ENCODE results near the gene CTNND2. TPM values are rescaled to one million over a fixed set of nuclear protein-coding genes. Genes with fewer than 3 reads are reported as not detected.
"Not testable (repeated sequence)": the region's sequence is repeated elsewhere in the genome, so short reads cannot be mapped to it uniquely, and the experiment has no call there.

The CTNND2 gene
- total RNA-seq, 1 donor from 2014 or later: 1.1 TPM

GRCh38 chr5:11483630-11484029 is 420.6 kb downstream of the CTNND2 start:
- ATAC-seq (no peak), DNase-seq (ENCODE audit: low spot score) (no peak)

DNA sequence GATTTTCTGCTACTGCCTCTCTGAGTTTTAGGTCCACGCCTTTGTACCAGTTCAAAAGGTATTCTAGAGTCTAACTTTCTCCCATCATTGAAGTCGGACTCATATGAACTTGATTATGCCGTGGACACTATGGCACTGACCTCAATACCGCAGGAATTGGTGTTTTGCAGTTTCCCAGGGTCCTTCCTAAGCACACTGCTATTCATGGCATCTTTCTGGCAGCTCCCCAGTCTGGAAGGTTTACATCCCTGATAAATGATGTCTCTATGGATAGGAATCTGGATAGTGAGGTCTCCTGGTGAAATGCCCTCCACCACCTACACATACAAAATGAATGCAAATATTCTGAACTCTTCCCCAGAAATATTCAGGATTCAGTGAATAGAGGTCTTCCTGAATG is 422.2 kb downstream of the CTNND2 start:
- ATAC-seq (no peak), DNase-seq (ENCODE audit: low spot score) (no peak)

GRCh38 chr5:11477786-11478185 is 426.5 kb downstream of the CTNND2 start:
- ATAC-seq: no peak
- DNase-seq (ENCODE audit: low spot score): no peak

GRCh38 chr5:11476866-11477265 is 427.4 kb downstream of the CTNND2 start:
- DNase-seq (ENCODE audit: low spot score): no peak
- ATAC-seq: no peak

DNA sequence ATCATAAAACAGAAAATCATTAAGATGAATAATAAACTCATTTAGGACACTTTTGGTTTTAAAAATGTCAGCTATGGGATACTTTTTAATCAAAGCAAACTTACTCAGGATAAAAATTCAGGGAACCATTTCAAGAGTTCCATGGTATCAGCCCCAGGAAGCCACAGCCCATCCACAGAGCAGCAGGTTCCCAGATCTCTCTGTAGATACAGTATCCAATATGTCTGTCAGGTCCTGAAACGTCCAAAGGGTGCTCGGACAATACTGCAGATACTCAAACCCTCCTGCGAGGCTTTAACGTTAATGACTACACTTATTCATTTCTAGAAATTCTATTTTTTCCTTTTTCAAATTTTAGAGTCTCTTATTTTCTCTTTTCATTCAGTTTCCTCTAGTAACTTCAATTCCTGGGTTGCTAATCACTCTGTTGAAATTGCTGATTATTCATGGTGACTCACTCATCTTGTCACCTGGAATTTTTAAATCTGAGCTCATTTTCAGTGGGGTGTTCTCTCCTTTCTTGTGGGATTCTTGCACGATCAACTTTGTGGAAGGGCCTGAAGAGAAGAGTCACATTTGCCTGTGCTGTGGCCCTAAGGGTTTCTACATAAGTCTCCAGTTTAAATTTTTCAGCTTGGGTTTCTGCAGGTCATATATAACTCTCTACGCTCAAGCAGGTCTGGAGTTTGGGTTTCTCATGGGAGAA is 435.8 kb downstream of the CTNND2 start:
- no peak for DNase-seq (ENCODE audit: low spot score)
- ATAC-seq: no peak

DNA sequence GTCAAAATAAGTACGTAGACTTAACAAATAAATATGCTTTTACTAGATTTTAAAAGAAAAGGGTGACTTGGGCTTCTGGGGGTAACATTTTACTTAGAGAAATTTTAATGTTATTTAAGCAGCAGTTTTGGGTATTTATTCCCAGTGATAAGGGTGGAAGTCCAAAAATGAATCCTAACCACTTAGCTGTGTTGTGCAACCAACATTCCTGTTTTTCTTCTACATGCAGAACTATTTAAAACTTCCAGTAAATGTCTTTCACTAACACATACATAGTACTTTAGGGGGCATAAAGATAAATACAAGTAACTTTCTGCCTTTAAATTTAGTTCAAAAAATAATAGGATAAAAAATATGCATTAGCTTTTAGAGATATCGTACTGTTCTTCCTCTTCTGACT is 436.7 kb downstream of the CTNND2 start:
- DNase-seq (ENCODE audit: low spot score) (no peak), ATAC-seq (no peak)

GRCh38 chr5:11459716-11460115 is 444.5 kb downstream of the CTNND2 start:
- DNase-seq (ENCODE audit: low spot score) (no peak), ATAC-seq (no peak)

- ATAC-seq: no peak
Measured at GRCh38 chr5:11455505-11455904, 448.7 kb downstream of the CTNND2 start.

GRCh38 chr5:11452852-11453251 is 451.4 kb downstream of the CTNND2 start:
- ATAC-seq: no peak

More at GRCh38 chr5:11455505-11455904, 448.7 kb downstream of the CTNND2 start:
- no peak for DNase-seq (ENCODE audit: low spot score)

GRCh38 chr5:11449966-11450365 is 454.3 kb downstream of the CTNND2 start:
- ATAC-seq: no peak
- DNase-seq (ENCODE audit: low spot score): no peak

More at GRCh38 chr5:11452852-11453251, 451.4 kb downstream of the CTNND2 start:
- DNase-seq (ENCODE audit: low spot score): no peak

DNA sequence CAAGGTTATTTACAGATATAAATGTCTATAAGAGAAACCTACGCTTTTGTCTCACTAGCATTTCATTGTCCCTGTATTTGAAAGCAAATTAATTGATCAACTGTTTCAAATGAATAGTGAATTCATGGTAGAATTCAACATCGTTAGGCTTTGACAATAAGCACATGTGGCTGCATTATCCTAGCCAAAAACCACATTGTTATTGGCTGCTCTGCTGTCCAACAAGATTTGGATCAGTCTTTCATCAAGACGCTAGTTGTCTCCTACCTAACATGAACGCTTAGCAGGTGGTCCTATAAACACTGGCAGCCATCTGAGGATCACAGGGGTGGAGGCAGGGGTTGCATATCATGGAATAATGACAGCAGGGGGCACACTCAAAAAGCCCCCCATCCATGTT is 455.0 kb downstream of the CTNND2 start:
- DNase-seq (ENCODE audit: low spot score): no peak
- no peak for ATAC-seq

DNA sequence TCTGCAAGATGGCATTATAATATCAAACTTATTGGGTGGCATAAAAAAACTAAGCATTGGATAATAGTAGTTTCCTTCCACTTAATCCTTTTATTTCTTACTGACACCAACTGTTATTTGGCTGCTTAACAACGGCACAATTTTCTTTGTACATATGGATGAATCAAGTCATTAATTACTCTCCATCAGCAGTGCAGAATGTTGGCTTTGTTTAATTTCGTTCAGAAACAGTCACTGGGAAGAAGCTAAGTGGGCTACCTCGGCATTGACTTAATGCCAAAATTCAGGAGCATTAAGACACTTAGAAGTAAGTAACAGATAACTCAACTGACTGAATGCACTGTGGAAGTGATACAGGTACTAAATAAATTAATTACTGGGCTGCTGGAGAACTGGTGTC is 460.4 kb downstream of the CTNND2 start:
- ATAC-seq (no peak), DNase-seq (ENCODE audit: low spot score) (no peak)

DNA sequence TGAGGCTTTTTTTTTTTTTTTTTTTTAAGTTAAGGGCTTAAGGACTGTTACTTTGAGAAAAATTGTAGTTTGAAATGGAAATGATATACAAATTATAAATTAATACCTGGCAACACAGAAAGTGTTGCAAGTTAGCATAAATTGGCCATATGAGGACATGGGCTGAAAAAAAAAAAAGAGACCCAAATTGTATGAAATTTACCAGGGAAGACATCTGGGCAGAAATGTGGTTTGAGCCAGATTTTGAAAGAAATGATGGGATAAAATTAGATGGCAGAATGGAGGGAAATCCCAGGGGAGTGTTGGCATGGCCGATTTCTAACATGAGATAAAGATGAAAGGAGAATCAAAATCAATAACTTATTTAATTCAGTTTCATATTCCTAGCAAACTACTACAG is 472.1 kb downstream of the CTNND2 start:
- ATAC-seq: no peak
- DNase-seq (ENCODE audit: low spot score): no peak

GRCh38 chr5:11429254-11429653 is 475.0 kb downstream of the CTNND2 start:
- no peak for DNase-seq (ENCODE audit: low spot score)
- ATAC-seq: no peak

- DNase-seq (ENCODE audit: low spot score) (no peak), ATAC-seq (no peak)
Measured at GRCh38 chr5:11427569-11427968, 476.7 kb downstream of the CTNND2 start.

DNA sequence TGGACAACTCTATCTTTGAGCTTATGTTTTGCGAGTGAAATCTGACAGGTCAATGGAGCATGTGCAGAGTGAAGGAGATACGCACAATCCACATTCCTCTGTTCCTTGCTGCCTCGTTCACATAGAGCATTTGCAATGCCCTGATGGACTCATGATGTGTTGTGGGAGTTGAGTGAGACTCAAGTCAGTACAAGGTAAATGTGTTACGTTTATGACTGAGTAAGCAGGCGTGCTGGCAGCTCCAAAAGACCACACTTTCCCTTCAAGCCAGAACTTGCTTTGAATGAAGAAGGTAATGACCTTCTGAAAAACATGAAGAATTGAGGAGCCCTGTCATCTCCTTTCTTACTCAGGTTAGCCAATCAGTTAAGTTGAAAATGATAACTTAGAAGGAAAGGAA is 477.8 kb downstream of the CTNND2 start:
- ATAC-seq: no peak
- no peak for DNase-seq (ENCODE audit: low spot score)

DNA sequence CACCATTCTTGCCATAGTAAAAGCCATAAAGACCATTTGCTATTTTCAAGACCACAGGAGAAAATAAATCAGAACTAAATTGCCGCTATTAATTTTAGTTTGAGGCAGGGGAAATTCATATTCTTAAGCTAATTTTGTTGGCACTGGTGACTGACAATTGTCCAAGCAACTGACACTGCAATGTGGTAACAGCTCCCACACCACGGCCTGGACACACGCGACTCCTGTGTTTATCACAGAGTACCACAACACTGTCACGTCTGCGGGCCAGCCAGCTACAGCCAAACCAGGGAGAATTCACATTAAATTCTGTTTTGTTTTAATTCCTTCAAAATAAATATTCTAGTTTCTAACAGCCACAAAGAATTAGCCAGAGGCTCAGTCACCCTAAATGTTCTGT is 481.9 kb downstream of the CTNND2 start:
- no peak for ATAC-seq
- no peak for DNase-seq (ENCODE audit: low spot score)

- no peak for ATAC-seq
- no peak for DNase-seq (ENCODE audit: low spot score)
Measured at GRCh38 chr5:11420969-11421368, 483.3 kb downstream of the CTNND2 start.

GRCh38 chr5:11415751-11416150 is 488.5 kb downstream of the CTNND2 start:
- no peak for DNase-seq (ENCODE audit: low spot score)
- no peak for ATAC-seq

GRCh38 chr5:11414732-11415131 is 489.5 kb downstream of the CTNND2 start:
- DNase-seq (ENCODE audit: low spot score); ATAC-seq: not testable (repeated sequence)

DNA sequence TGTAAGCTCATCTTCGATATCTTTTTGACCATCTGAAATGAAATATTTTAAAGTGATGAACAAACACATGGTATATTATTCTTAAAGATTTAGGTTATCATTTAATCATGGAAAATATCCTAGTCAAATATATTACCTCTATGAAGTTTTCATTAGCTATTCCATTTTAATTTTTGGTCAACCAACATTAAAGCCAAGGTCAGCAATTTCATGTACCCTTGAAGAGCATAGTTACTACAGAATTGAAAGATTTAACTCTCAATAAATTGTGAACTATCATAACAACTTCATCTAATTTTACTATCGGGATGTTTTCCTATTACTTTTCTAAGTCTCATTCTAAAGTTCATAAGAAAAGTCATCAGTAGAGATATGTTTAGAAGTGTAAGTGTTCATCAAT is 492.6 kb downstream of the CTNND2 start:
- ATAC-seq (no peak), DNase-seq (ENCODE audit: low spot score) (no peak)

DNA sequence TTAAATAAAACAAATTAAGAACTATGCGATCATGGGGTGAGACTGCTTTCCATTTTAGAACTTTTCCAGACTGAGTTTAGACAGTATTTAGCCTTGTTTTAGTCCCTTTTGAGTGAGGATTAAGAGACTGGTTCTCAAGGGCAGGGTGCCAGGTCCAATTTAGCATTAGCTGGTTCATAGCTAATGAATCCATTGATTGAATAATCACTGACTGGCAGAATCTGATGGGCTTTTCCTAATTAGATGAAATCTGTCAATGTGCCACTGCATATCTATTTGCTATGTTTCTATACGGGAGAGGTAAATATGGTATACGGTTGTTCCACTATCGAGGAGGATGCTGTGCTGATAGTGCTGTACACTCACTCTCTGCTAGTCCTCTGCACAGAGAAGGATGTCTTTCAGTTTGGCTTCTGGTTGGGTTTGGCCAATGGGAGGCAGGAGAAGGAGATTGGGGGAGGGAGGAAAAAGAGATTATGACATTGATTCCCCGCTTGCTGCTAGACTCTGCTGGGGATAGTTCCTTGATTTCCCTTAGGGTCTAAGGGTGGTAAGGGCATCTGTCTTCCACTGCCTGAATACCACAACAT is 496.6 kb downstream of the CTNND2 start:
- DNase-seq (ENCODE audit: low spot score): no peak
- ATAC-seq: no peak

GRCh38 chr5:11400316-11400715 is 503.9 kb downstream of the CTNND2 start:
- no peak for DNase-seq (ENCODE audit: low spot score)
- no peak for ATAC-seq
